HG03196 (cell line): ENCODE results near the gene TMEM88.

Source experiments
- ATAC-seq: cut with Tn5 transposase; IDR thresholded peaks from one replicate; pipeline ENCODE4 v1.9.1; 2021; ENCODE audit not compliant: unreplicated experiment

The TMEM88 gene

GRCh38 chr17:7843536-7844291 is 11.2 kb upstream of the TMEM88 start:
- ATAC-seq, result peak; percentile 24

GRCh38 chr17:7844292-7845154 is 10.3 kb upstream of the TMEM88 start:
- ATAC-seq, result peak; percentile 42

GRCh38 chr17:7845359-7846062 is 9.4 kb upstream of the TMEM88 start:
- ATAC-seq, result no peak

GRCh38 chr17:7846063-7846735 is 8.7 kb upstream of the TMEM88 start:
- ATAC-seq, result no peak

GRCh38 chr17:7846765-7847661 is 7.9 kb upstream of the TMEM88 start:
- no peak for ATAC-seq

- ATAC-seq, result no peak
These were observed 6.7 kb upstream of the TMEM88 start for GRCh38 chr17:7848131-7848579.

GRCh38 chr17:7848739-7849129 is 6.1 kb upstream of the TMEM88 start:
- ATAC-seq, result no peak

- ATAC-seq, result no peak
These were observed 5.6 kb upstream of the TMEM88 start for GRCh38 chr17:7849130-7849750.

GRCh38 chr17:7849751-7850504 is 4.9 kb upstream of the TMEM88 start:
- ATAC-seq, result no peak

- ATAC-seq, result no peak
These were observed 4.0 kb upstream of the TMEM88 start for GRCh38 chr17:7850701-7851437.

GRCh38 chr17:7851438-7852261 is 3.2 kb upstream of the TMEM88 start:
- ATAC-seq, result peak; percentile 49

GRCh38 chr17:7852262-7852670 is 2.6 kb upstream of the TMEM88 start:
- ATAC-seq, result no peak

- no peak for ATAC-seq
These were observed 1.8 kb upstream of the TMEM88 start for GRCh38 chr17:7852919-7853690.

- no peak for ATAC-seq
These were observed 1.2 kb upstream of the TMEM88 start for GRCh38 chr17:7853691-7854038.

GRCh38 chr17:7854078-7854777 is 638 bp upstream of the TMEM88 start:
- no peak for ATAC-seq

- ATAC-seq, result no peak
These were observed 769 bp downstream of the TMEM88 start for GRCh38 chr17:7855660-7856010.
